Heart right ventricle (tissue), 16 donors: ENCODE data around the gene HPX. TPM values are rescaled to one million over a fixed set of nuclear protein-coding genes. Genes with fewer than 3 reads are reported as not detected.

Experiments
- ATAC-seq, 8 donors: fragments of 200-7000 bp; cut with Tn5 transposase; one replicate each; pipeline ENCODE4 v1.9.1; 2020; ENCODE audit warnings: mild to moderate bottlenecking in 8 of 8, moderate library complexity in 8 of 8, moderate number of reproducible peaks in 1 of 8
- DNase-seq, 2 donors: peaks; one replicate each; pipeline ENCODE4 v3.0.0-alpha.2; 2020
- H3K27ac ChIP-seq, 10 donors: fragments of 200-600 bp; sonication (generic) in 2 of 10; one replicate each; pipeline versions ENCODE4 v1.5.0 to v1.8.0; 2020 to 2022; ENCODE audit warnings: mild to moderate bottlenecking in 3 of 10
- H3K27me3 ChIP-seq, 7 donors: fragments of 200-600 bp; one replicate each; pipeline ENCODE4 v1.8.0; 2021 to 2022; ENCODE audit warnings: mild to moderate bottlenecking in 2 of 7
- H3K36me3 ChIP-seq, 9 donors: fragments of 200-600 bp; sonication (generic) in 1 of 9; one replicate each; pipeline versions ENCODE4 v1.5.0 to v1.8.0; 2020 to 2022; ENCODE audit warnings: mild to moderate bottlenecking in 2 of 9
- H3K4me1 ChIP-seq, 9 donors: fragments of 200-600 bp; sonication (generic) in 1 of 9; one replicate each; pipeline versions ENCODE4 v1.5.0 to v1.8.0; 2020 to 2022; ENCODE audit warnings: mild to moderate bottlenecking in 4 of 9
- H3K4me3 ChIP-seq, 10 donors: fragments of 200-600 bp; sonication (generic) in 2 of 10; one replicate each; pipeline versions ENCODE4 v1.5.0 to v1.8.0; 2020 to 2022; ENCODE audit warnings: mild to moderate bottlenecking in 7 of 10, moderate library complexity in 2 of 10
- H3K9me3 ChIP-seq, 11 donors: fragments of 200-600 bp in 10 of 11; sonication (generic) in 2 of 11; one replicate each; pipeline versions ENCODE4 v1.5.0 to v1.8.0; 2013 to 2022; ENCODE audit warnings: mild to moderate bottlenecking in 2 of 11, control low read depth in 1 of 11, moderate library complexity in 1 of 11
- CTCF ChIP-seq, 9 donors: fragments of 200-600 bp; sonication (generic) in 2 of 9; IDR thresholded peaks; one replicate each; pipeline versions ENCODE4 v1.5.0 to v1.8.0; 2021 to 2022; ENCODE audit warnings: antibody characterized with exemption in 9 of 9, mild to moderate bottlenecking in 5 of 9, moderate library complexity in 1 of 9
- WGBS, 2 donors: extraction: QIAGEN DNeasy Blood & Tissue Kit; methylation state at CpG; one replicate each; pipeline ENCODE4 v1.1.7; 2013; ENCODE audit warnings: inconsistent platforms in 1 of 2; 5-methylcytosine and 5-hydroxymethylcytosine counted together
- intact Hi-C, 10 donors: fragments of 100-400 bp; cut with DNase I; formaldehyde crosslinking; loops; one replicate each; pipeline versions ENCODE4 v1.11.1 to v1.14.2; 2022
- polyA plus RNA-seq, 2 donors: library from polyadenylated mRNA; stranded (reverse); fragments of 200-250 nt; gene quantifications; one replicate each; pipeline ENCODE4 v1.2.3, GENCODE V29; 2013
- total RNA-seq, 10 donors: library from RNA; stranded (reverse); fragmentation: NEBNext Ultra II Directional in 3 of 10; extraction: Animal tissue kit (Norgen Biotek cat#: 25700) in 3 of 10; gene quantifications; one replicate each; pipeline versions ENCODE4 v1.2.1 to v1.2.4, GENCODE V29; 2021 to 2023
- donor health status: Arrhythmogenic right ventricular cardiomyopathy.
- donor health status: ischemic (EF 13 %, LVEDD 7.1; RV severe dilation, severe dysfunction).
- donor health status: healthy with polysubstance abuse.
- donor health status: DM: no; HTN: yes; CAD: no.
- donor health status: DM: no; HTN: no; CAD: no.
- donor health status: ischemic (EF 25% LVEDD 6.9; RV normal size, moderate dysfunction).
- donor health status: ischemic (EF 25% LVEDD 5.7; RV mildly dilated, moderate dysfunction).
- donor health status: healthy.
- donor health status: DM: yes; HTN: yes; CAD: no.
- donor health status: Ischemic cardiomyopathy.
- donor health status: ischemic (EF 35%, LVEDD 5.7; RV mildly dilated, moderate dysfunction).
- donor health status: nonischemic (EF 11% LVEDD 7.7; RV severe dilation, severe dysfunction).
- donor health status: DM: yes; HTN: yes; CAD: no.
- donor health status: PGD.
- donor health status: ischemic (EF 29% LVEDD 5.4; RV normal size, mild dysfunction).
- donor health status: nonischemic (EF 23%, LVEDD 6.1; RV moderate dilation, normal function).

Gene HPX
- total and polyA plus RNA-seq, 12 donors: 0.22 to 0.73 (median 0.40) TPM; not detected in 5

- no peak for TF ChIP-seq CTCF (IDR thresholded peaks at IDR 0.05)
- WGBS, 2 donors: 96 to 97% methylated on average over 56 of the region's 56 CpGs
- Histone ChIP-seq H3K36me3 (peaks cover 0 to 100% (median 52%) of the 10 kb centered on the region in 9 donors), H3K4me1 (no peaks in the 10 kb centered on the region), H3K27ac (no peak overlapping the region), H3K4me3 (no peak overlapping the region), H3K9me3 (no peaks in the 10 kb centered on the region), H3K27me3 (no peaks in the 10 kb centered on the region)
- DNase-seq (no peak), ATAC-seq (peak in 1 of 8 donors; percentile 52)
- intact Hi-C loops: no loop called here
These were observed 15.7 kb upstream of the HPX start for GRCh38 chr11:6456361-6457073.

- DNase-seq (no peak), ATAC-seq (no peak)
- no peaks in the 10 kb centered on the region for H3K4me1 ChIP-seq
- H3K9me3 ChIP-seq: no peaks in the 10 kb centered on the region
- intact Hi-C loops: no loop called here
- no peaks in the 10 kb centered on the region for H3K27me3 ChIP-seq
- no peak overlapping the region for H3K4me3 ChIP-seq
- H3K36me3 ChIP-seq: peaks cover 3 to 100% (median 60%) of the 10 kb centered on the region in 9 donors
- WGBS, 2 donors: 70 to 85% methylated on average over 2 of the region's 2 CpGs
- TF ChIP-seq CTCF (IDR thresholded peaks at IDR 0.05): no peak
- H3K27ac ChIP-seq: no peak overlapping the region
These were observed 14.3 kb upstream of the HPX start for GRCh38 chr11:6455070-6455469.

GRCh38 chr11:6453152-6453551 lies 12.4 kb upstream of the HPX start:
- intact Hi-C loops: no loop called here
- Histone ChIP-seq H3K27me3 (no peaks in the 10 kb centered on the region), H3K27ac (no peak overlapping the region), H3K36me3 (peaks cover 3 to 100% (median 66%) of the 10 kb centered on the region in 9 donors), H3K9me3 (no peaks in the 10 kb centered on the region), H3K4me3 (no peak overlapping the region), H3K4me1 (no peaks in the 10 kb centered on the region)
- 94 to 97% methylated on average over 2 of the region's 2 CpGs for WGBS, 2 donors
- no peak for DNase-seq
- no peak for ATAC-seq
- no peak for TF ChIP-seq CTCF (IDR thresholded peaks at IDR 0.05)

GRCh38 chr11:6452219-6452618 lies 11.4 kb upstream of the HPX start:
- Histone ChIP-seq H3K4me3 (no peak overlapping the region), H3K36me3 (peaks cover 3 to 100% (median 62%) of the 10 kb centered on the region in 9 donors), H3K9me3 (no peaks in the 10 kb centered on the region), H3K27me3 (no peaks in the 10 kb centered on the region), H3K4me1 (no peaks in the 10 kb centered on the region), H3K27ac (no peak overlapping the region)
- 83 to 92% methylated on average over 3 of the region's 3 CpGs for WGBS, 2 donors
- no peak for TF ChIP-seq CTCF (IDR thresholded peaks at IDR 0.05)
- DNase-seq (no peak), ATAC-seq (peak in 1 of 8 donors; percentile 32)
- intact Hi-C loops: no loop called here
